HG02885 (cell line): Measurements from ENCODE around the gene CS.
A peak's percentile ranks its signal among the peaks of the same experiment; 100 is the strongest.

ENCODE experiments used
- ATAC-seq: cut with Tn5 transposase; IDR thresholded peaks from one replicate; pipeline ENCODE4 v1.9.1; 2021; ENCODE audit warnings: mild to moderate bottlenecking; ENCODE audit not compliant: unreplicated experiment, poor library complexity

CS gene

DNA sequence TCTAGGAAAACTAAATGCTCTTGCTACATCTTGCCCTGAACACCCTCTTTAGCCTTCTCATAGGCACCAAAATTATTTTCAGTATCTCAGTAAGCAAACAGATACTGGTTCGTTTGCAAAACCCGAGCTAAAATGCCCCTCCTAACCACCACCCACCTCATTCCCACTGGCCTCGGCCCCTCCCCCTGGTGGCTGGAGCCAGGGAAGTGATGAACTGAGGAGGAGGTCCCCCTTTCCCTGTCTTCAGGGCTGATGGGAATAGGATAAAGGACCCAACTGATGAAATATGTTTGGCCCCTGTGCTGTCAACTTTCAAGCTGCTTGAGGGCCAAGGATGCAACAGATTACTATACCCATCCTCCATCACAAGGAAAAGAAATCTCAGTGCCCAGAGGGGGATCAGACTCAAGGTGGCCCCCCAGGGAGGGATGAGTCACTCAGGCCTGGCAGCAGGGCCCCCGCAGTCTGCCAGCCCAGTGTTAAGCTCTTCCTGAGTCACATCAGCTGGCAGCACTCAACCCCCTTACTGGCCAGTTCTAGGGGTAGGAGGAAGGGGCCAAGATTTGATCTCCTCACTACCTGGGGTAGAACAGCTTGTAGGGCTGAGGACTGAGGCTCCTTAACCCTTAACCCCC, 43.7 kb downstream of the CS start:
- ATAC-seq, result no peak

DNA sequence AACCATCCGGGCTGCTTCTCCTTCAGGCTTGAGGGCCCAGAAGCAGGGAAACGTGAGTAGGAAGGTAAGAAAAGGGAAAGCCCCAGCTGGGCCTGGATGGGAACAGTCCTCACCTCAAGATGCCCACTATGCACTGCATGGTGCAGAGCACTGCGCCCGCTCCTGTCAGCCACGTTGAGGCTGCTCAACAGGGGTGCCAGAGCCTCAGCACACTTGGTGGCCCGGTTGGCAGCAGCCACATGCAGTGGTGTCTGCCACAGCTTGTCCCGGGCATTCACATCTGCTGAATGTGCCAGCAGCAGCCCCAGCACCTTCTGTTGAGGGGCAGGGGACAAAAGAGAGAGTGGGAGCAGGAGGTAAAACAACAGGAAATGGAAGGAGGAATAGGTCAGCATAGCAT, 44.5 kb downstream of the CS start:
- ATAC-seq, result no peak

DNA sequence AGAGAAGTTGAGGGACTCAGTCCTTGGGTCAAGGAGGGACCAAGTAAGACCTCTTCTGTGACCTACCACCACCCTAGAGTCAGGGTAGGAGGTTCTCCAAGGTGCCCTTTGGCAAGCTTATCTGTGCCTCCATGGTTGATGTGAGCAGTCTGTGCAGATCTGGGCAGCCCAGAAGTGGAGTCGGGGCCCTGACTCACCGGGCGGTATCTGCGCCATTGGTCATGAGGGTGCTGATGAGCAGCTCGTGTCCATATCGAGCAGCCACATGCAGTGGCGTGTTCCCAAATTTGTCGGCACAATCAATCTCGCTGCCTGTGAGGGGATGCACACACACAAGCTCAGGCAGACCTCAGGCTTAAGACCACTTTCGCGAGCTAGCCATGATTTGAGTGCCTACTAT, 47.0 kb downstream of the CS start:
- ATAC-seq, result no peak

DNA sequence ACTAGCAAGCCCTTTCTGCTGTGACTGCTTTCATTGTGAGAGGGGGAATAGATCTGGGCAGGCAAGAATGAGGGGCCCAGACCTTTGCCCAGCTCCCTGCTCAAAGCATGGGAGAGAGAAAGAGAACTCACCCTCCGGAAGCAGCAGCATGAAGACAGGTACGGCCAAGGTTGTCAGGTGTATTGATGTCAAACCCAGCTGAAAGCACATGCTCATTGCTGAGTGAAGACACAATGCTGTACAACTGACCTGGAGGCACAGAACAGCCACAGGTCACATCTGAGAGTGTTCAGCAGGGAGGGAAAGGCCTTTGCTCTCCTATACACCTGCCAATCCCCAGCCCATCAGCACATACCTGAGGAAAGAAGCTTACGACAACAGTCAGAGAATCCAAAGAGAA, 47.5 kb downstream of the CS start:
- no peak for ATAC-seq

DNA sequence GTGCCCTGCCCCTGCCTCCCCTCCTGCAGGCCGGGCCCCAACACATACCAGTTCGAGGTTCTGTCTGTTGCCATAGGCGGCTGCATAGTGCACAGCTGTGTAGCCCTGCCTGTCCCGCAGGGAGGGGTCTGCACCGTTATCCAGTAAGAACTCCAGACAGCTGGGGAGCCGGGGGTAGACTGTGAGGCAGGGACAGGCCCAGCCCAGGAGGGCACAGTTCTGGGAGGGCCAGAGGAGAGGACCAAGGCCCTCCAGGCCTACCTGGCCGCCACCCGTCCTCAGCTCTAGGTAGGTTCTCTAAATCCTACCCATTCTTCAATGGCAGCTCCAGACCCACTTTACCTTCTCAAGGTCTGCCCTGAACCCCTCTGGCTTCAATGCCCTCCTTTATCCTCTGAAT, 51.4 kb downstream of the CS start:
- no peak for ATAC-seq

DNA sequence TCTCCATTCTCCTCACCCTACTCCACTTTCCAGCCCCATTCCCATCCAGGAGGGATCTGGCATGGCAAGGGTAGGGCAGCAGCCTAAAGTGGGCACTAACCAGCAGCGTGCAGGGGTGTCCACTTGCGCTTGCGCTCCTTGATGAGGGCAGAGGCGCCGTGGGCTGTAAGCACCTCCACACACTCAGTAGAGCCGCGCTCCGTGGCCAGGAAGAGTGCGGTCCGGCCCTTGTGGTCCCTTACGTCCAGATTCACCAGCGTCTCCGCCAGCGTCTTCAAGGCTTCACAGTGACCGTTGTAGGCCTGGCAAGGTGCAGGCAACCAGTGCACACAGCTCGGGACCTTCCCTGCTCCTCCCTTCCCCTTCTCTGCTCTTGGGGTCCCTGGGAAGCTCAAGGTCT, 52.2 kb downstream of the CS start:
- ATAC-seq, result no peak

DNA sequence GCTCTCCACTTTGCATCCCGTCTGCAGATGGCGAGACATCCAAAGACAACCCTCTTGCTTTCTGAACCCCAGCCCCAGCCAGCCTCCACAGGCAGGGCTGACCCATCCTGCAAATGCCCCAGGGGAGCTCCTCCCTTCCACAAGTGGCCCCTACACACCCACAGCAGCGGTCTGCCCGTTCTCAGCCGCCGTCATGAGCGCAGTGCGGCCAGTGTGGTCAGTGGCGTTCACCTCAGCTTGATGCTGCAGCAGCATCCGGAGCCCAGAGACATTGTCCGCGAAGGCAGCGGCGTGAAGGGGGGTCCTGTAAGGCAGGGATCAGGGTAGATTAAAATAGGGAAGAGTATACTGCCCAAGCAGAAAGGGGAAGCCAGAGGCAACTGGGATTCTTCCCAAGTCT, 55.6 kb downstream of the CS start:
- ATAC-seq, result no peak

DNA sequence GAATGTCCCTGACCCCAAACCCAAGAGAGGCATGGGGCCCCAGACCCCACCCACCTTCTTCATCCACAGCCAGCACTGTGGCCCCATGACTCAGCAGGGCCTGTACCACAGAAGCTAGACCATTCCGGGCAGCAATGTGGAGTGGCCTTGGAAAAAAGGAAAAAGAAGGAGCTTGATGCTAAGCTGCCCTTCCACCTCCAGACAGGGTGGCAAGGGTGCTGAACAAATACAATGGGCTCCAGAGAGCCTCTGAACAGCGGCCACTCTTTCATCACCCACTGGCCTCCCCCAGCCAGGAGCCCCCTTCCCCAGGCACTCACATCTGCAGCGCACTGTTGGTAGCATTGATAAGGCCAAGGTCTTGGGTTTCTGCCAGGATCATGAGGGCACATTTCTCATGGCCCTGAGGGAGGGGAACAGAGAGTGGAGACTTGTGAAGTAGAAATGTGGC, 56.4 kb downstream of the CS start:
- ATAC-seq, result no peak

DNA sequence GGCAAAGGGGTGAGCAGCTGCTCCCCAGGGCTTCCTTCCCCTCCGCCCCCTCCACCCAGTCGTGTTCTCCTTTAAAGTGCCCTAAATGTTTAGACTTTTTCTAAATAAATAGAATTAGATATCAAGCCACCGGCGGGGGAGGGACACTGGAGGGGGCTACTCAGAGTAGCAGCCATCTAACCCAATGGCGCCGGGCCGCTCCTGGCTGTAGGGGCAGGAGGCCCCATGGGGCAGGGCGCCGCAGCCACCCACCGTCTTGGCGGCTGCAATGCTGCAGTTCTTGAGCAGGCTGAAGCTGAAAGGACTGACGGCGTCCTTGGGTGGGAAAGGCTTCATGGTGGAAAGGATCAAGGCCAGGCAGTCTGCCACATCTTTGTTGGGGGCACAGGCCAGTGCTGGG, 57.1 kb downstream of the CS start:
- ATAC-seq, result no peak

DNA sequence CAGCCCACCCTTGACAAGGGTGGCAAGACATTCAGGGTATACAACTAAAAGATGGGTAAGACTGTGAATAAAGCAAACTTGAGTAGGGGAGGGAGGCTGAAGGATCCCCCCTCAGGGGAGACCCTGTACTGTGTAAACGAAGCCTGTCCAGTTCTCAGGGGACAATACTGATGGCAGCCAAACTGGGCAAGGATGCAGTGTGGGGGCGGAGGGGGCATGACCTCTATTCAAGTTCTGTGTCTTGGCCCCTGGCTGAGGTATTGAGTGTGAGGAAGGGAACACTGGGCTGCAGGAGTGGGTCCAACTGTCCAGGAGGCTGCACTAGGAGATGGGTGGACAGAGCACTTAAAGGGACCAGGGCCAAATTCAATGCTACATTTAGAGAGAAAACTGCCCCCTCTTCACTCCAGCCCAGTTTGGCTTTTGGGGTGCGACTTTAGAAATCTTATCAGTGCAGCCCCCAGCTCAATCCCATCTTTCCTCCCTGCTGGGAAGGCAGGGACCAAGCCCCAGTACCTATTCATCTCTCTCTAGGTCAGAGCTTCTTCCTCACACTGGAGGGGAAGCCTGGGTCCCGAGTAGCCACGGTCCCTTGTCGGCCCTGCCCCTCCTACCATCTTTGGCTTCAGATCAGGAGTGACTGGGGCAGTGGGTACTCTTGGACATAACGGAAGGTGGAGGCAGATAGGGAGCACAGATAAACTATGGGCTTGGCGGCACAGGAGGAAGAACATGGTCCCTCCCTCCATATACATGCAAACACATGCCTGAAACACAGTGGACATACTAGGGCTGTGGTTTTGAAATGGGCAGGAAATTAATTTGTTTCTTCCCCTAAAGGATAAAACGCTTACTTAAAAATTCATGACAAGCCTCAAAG, 58.5 kb downstream of the CS start:
- no peak for ATAC-seq

DNA sequence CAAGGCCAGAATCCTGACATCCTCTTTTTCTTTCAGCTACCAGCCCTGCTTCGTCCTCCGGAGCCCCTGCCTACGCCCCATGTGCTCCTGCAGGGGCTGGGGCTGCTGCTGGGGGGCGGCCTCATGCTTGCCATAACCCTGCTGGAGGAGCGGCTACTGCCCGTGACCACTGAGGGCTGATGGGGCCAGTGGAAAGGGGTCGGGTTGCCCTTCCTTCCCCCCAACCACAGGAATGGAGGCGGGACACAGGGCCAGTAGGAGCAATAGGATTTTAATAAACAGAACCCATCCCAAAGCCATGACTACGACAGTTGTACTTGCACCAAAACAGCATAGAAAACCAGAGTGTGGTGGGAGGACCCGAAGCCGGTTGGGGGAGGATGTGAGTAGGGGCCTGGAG, 62.6 kb downstream of the CS start:
- no peak for ATAC-seq

DNA sequence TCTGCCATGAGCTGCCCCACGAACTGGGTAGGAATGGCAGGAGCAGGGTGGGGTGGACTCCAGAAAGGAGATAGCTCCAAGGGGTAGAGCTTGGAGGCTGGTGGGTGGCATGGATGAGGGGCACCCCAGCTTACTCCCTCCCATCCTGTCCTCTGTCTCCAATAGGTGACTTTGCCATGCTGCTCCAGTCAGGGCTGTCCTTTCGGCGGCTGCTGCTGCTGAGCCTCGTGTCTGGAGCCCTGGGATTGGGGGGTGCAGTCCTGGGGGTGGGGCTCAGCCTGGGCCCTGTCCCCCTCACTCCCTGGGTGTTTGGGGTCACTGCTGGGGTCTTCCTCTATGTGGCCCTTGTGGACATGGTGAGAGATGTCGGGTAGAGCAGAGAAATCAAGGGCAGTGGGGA, 63.1 kb downstream of the CS start:
- no peak for ATAC-seq

DNA sequence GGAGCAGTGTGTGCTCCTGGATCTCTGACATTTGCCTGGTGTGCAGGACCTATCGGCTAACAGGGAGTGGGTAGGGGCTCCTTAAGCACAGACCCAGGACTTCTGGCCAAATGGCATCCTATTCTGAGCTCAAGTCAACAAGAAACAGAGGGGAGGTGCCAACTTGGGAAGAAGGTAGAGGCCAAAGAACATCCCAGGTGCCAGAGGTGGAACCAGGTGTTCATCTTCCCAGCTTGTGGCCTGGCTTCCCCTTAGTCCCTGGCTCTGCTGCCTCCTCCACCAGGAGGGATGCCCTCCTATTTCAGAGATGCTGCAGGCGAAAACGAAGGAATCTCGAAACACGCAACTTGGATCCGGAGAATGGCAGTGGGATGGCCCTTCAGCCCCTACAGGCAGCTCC, 64.0 kb downstream of the CS start:
- ATAC-seq, result no peak

DNA sequence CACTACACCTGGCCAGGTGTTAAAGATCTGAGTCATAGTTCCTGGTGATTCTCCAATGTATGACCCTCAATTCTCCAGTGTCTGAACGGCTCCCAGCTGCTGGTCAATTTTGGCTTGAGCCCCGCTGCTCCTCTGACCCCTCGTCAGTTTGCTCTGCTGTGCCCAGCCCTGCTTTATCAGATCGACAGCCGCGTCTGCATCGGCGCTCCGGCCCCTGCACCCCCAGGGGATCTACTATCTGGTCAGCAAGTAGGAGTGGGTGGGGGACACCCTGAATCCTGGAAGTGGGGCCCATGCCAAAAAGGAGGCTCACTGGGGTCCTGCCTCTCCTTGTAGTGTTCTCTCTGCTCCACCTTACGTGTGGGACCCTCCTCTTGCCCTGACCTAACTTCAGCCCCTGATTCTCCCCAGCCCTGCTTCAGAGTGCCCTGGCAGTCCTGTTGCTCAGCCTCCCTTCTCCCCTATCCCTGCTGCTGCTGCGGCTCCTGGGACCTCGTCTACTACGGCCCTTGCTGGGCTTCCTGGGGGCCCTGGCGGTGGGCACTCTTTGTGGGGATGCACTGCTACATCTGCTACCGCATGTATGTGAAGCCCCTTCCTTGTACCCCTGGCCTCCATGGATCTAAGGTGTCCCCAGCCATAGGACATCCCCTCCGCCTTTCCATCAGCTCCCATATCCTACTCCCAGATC, 65.2 kb downstream of the CS start:
- ATAC-seq, result no peak

DNA sequence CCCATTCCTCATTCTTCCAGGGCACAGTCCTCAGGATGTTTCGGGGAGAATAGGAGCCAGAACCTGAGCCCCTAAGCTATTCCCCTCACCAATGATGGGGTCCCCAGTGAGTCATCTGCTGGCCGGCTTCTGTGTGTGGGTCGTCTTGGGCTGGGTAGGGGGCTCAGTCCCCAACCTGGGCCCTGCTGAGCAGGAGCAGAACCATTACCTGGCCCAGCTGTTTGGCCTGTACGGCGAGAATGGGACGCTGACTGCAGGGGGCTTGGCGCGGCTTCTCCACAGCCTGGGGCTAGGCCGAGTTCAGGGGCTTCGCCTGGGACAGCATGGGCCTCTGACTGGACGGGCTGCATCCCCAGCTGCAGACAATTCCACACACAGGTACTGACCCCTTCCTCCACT, 68.9 kb downstream of the CS start:
- no peak for ATAC-seq

DNA sequence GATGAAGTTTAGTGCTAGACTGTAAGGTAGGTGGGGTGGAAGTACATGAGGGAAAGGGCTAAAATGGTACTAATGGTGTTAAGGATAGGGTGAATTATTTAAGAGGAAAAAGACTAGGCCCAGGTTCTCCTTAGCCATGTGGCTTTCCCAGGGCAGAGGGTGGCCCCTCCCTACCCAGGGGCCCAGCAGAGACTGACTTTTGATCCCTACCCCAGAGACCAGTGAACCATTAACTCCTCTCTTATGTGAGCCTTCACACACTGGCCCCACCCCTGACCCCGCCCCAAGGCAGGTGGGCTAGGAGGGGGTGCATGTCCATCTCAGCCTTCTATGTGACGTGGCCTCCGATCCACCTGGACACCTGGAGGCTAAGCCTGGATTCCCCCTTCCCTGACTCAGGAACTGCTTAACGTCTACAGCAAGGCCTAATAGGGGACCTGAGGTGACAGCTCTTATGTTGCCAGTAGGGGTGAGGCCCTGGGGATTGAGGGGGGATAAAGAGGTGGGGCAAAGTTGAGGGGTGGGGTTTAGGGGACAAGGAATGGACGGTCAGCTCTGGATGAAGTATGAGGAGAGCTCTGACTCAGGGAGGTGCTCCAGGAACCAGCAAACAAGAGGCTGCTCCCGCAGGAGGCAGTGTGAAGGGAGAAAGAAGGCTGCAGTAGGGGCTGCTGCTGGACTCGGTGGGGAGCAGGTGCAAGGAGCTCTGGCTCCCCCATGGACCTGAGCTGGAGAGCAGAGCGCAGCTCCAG, 69.5 kb downstream of the CS start:
- no peak for ATAC-seq

DNA sequence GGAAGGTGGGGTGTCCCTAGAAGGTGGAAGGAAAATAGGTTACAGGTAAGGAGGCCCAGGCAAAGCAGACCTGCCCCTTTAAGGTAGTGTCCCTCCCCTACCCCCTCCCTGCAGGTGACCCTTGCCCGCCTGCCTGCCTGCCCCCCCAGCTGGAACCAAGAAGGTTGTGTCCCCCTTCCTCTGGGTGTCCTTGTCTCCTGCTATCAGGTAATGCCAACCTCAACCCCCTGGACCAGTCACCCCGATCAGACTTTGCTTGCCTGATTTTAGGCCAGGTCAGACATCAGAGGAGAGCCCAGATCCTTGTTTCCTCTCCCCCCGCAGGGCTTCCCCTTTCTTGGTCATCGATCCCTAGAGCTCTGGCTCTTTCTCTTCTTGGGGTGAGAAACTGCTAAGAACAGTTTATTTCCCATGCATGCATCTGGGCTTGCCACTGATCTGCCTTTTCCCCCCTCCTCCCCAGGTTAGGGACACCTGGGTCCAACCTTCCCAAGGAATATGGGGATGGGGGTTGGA, 70.2 kb downstream of the CS start, which contains the start of gene SLC39A5:
Gene SLC39A5, plus strand, starts transcription at position 136 of the 516 bp plus-strand sequence. CDS start 1,224 bp downstream, outside the sequence.
- ATAC-seq, result no peak

DNA sequence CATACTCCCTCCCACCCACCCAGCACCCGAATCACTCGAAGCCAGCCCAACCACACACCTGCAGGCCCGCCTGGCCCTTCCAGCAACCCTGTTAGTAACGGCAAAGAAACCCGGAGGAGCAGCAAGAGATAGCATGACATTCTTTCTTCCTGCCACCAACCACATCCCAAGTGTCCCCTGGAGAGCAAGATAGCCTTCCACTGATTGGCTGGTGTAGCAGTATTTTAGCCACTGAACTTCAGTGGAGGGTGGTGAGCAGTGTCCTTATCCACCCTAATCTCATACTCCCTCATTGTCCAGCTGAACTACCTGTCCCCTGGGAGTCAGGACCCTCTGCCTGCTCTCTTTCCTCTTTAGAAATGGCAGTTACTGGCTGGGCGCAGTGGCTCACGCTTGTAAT, 71.0 kb downstream of the CS start:
- no peak for ATAC-seq

DNA sequence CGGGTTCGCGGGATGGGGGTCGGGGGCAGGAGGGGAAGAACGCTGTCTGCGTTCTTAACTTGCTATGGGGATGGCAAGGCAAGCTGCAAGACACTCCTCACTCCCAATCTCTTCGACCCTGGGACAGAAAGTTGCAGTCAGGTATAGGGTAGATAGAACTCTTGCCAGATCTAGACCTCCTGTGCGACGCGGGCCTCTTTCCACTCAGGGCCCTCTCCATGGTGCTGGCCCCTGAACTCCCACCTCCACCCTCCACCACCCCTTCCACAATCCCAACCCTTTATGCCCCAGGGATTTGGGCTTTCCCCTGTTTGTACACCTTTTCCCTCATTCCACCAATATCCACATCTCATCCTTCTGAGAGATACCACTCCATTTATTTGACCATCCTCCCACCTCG, 75.2 kb downstream of the CS start:
- ATAC-seq, result no peak

DNA sequence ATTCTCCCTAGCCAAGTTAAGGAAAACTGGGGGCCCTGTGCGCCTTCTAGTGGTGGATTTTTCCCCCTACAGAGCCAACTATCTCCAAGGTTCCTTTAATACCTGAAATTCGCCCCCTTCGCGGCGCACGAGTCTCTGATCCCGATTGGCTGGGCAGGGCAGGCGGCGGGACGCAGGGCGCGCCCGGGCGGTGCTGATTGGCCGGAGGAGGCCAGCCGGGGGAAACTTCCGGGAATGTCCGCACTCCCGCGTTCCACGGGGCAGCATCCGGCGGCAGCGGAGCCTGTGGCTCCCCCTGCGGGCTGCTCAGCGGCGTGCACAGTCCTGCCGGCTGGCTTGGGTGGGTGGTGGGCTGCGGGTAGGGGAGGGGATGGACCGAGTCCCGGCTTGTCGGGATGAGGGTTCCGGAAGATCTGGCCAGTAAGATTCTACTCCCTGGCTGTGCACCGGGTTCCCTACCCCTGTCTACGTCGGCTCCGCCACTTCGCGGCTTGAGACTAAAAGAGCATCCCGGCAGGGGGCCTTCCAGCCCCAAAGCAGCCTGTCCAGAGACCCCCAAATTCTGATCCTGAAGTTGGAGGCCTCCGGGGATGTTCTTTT, 75.9 kb downstream of the CS start, which contains the start of gene NABP2:
Gene NABP2, plus strand, starts transcription at position 241 of the 600 bp plus-strand sequence. CDS start 515 bp downstream, outside the sequence.
- peak; percentile 74 for ATAC-seq
